GM12878 (cell line): Measurements from ENCODE around the gene RAI14. TPM values are rescaled to one million over a fixed set of nuclear protein-coding genes. Genes with fewer than 3 reads are reported as not detected.

ENCODE experiments used
- ATAC-seq: fragments of 200-7000 bp; cut with Tn5 transposase; 3 replicates; pipeline ENCODE4 v1.9.1; 2020; ENCODE audit warnings: mild to moderate bottlenecking, moderate library complexity
- BruUV-seq: library from RNA; stranded (reverse); fragments of 400-500 nt; replicated peaks from 2 replicates; lab custom pipeline; 2021; lab: Mats Ljungman, UMichigan
- CTCF ChIA-PET: fragments of 300-600 bp; sonication (Branson Sonifier 250); formaldehyde crosslinking; extraction: SDS; loops from one replicate; lab custom pipeline; 2021; ENCODE audit warnings: inconsistent platforms; lab: Yijun Ruan, JAX
- POLR2A ChIA-PET: fragments of 350-600 bp; formaldehyde crosslinking; extraction: SDS; loops from one replicate; lab custom pipeline; 2021; ENCODE audit warnings: inconsistent platforms; lab: Charles Lee
- RAD21 ChIA-PET: fragments of 300-600 bp; sonication (Branson Sonifier 250); formaldehyde crosslinking; loops from one replicate; lab custom pipeline; 2023; ENCODE audit warnings: antibody characterized with exemption; ENCODE audit not compliant: unreplicated experiment; lab: Charles Lee
- SMC1A ChIA-PET: fragments of 300-600 bp; sonication (Branson Sonifier 250); formaldehyde crosslinking; loops from one replicate; lab custom pipeline; 2023; ENCODE audit not compliant: unreplicated experiment, uncharacterized antibody; lab: Charles Lee
- DNase-seq: peaks from one replicate; pipeline ENCODE4 v3.0.0-alpha.2; 2011; ENCODE audit warnings: low read depth, low spot score
- FAIRE-seq: peaks from 3 replicates; lab custom pipeline; 2011; peaks lifted over from hg19 to GRCh38; lab: Jason Lieb, UNC
- H2AFZ ChIP-seq: 2 replicates; pipeline ENCODE4 v1.6.0; 2011; ENCODE audit warnings: low read depth, low read length, control low read depth; ENCODE audit not compliant: control insufficient read depth
- H3K27ac ChIP-seq: 2 replicates; pipeline ENCODE4 v1.5.1; 2011; ENCODE audit warnings: control low read depth; ENCODE audit not compliant: control insufficient read depth, insufficient read depth
- H3K27me3 ChIP-seq, 2 experiments: replicated peaks in 1 of 2; 2 replicates each; pipeline versions ENCODE4 v1.6.0 to v1.6.1; 2011; ENCODE audit warnings: low read length in 1 of 2; ENCODE audit not compliant: control insufficient read depth in 2 of 2, insufficient read depth in 2 of 2
- H3K36me3 ChIP-seq, 2 experiments: 2 replicates each; pipeline ENCODE4 v1.5.1; 2011; ENCODE audit warnings: low read length in 1 of 2; ENCODE audit not compliant: control insufficient read depth in 2 of 2, insufficient read depth in 2 of 2
- H3K4me1 ChIP-seq: 2 replicates; pipeline ENCODE4 v1.6.1; 2011; ENCODE audit warnings: mild to moderate bottlenecking, low read length, moderate library complexity, mixed read lengths; ENCODE audit not compliant: control insufficient read depth, insufficient read depth
- H3K4me2 ChIP-seq: 2 replicates; pipeline ENCODE4 v1.6.0; 2011; ENCODE audit warnings: control low read depth; ENCODE audit not compliant: control insufficient read depth, insufficient read depth
- H3K4me3 ChIP-seq: fragments of 200-600 bp; sonication (generic); 2 replicates; pipeline ENCODE4 v1.5.1; 2016
- H3K79me2 ChIP-seq: 2 replicates; pipeline ENCODE4 v1.6.0; 2011; ENCODE audit warnings: low read length; ENCODE audit not compliant: control insufficient read depth, insufficient read depth
- H3K9ac ChIP-seq: 2 replicates; pipeline ENCODE4 v1.8.0; 2011; ENCODE audit warnings: low read length, control low read depth, mixed read lengths; ENCODE audit not compliant: control insufficient read depth, insufficient read depth
- H3K9me3 ChIP-seq: replicated peaks from 3 replicates; pipeline ENCODE4 v1.5.1; 2011; ENCODE audit warnings: mild to moderate bottlenecking, low read length; ENCODE audit not compliant: control insufficient read depth, insufficient read depth
- H4K20me1 ChIP-seq: 2 replicates; pipeline ENCODE4 v1.6.0; 2011; ENCODE audit not compliant: control insufficient read depth, insufficient read depth
- CHD2 ChIP-seq: IDR thresholded peaks from 2 replicates; pipeline ENCODE4 v1.6.1; 2011; ENCODE audit warnings: low read depth, low read length, improper control_type of control experiment, borderline replicate concordance
- CREB1 ChIP-seq: IDR thresholded peaks from 2 replicates; pipeline ENCODE4 v1.6.1; 2012; ENCODE audit warnings: low read depth, mild to moderate bottlenecking, inconsistent platforms
- EED ChIP-seq: sonication (generic); IDR thresholded peaks from 2 replicates; pipeline ENCODE4 v1.6.1; 2016; ENCODE audit warnings: antibody characterized with exemption, low read depth
- GATAD2B ChIP-seq: fragments of 450-650 bp; conservative IDR thresholded peaks from 2 replicates; pipeline ENCODE4 v1.6.1; 2017; ENCODE audit warnings: low read depth, mild to moderate bottlenecking, moderate library complexity
- HCFC1 ChIP-seq: fragments of 150-350 bp; IDR thresholded peaks from 2 replicates; pipeline ENCODE4 v1.6.1; 2014; ENCODE audit warnings: low read length
- HDGF ChIP-seq: fragments of 450-650 bp; IDR thresholded peaks from 2 replicates; pipeline ENCODE4 v1.6.1; 2016; ENCODE audit warnings: antibody characterized with exemption
- KDM1A ChIP-seq: fragments of 200-600 bp; sonication (generic); IDR thresholded peaks from 2 replicates; pipeline ENCODE4 v1.6.1; 2016; ENCODE audit warnings: borderline replicate concordance
- MTA2 ChIP-seq: fragments of 450-650 bp; IDR thresholded peaks from 2 replicates; pipeline ENCODE4 v1.6.1; 2016; ENCODE audit warnings: low read depth, mild to moderate bottlenecking, moderate library complexity
- NBN ChIP-seq: fragments of 450-650 bp; IDR thresholded peaks from 2 replicates; pipeline ENCODE4 v1.6.1; 2016
- PRDM15 ChIP-seq: fragments of 450-650 bp; formaldehyde crosslinking; IDR thresholded peaks from 2 replicates; pipeline ENCODE4 v1.4.0; 2020; ENCODE audit warnings: mild to moderate bottlenecking, moderate library complexity
- RELA ChIP-seq: fragments of 450-650 bp; IDR thresholded peaks from 2 replicates; pipeline ENCODE4 v1.8.0; 2014; ENCODE audit warnings: borderline replicate concordance; ENCODE audit not compliant: partially characterized antibody
- SMAD1 ChIP-seq: fragments of 450-650 bp; IDR thresholded peaks from 2 replicates; pipeline ENCODE4 v1.6.1; 2018; ENCODE audit warnings: mild to moderate bottlenecking, low read depth; ENCODE audit not compliant: partially characterized antibody
- ZBED1 ChIP-seq: IDR thresholded peaks from 2 replicates; pipeline ENCODE4 v1.6.1; 2016; ENCODE audit warnings: borderline replicate concordance
- ZNF687 ChIP-seq: fragments of 450-650 bp; IDR thresholded peaks from 2 replicates; pipeline ENCODE4 v1.6.1; 2017; ENCODE audit warnings: mild to moderate bottlenecking, moderate library complexity
- WGBS: methylation state at CpG from one replicate; pipeline ENCODE4 v1.1.6; 2016; ENCODE audit warnings: low lambda C conversion rate; ENCODE audit not compliant: insufficient replicate concordance, insufficient coverage; ENCODE audit errors: missing lambda C conversion rate; 5-methylcytosine and 5-hydroxymethylcytosine counted together
- in situ Hi-C: fragments of 300-500 bp; cut with MboI; formaldehyde crosslinking; loops from 9 replicates; pipeline ENCODE4 v1.14.3; 2018; ENCODE audit warnings: mixed read lengths
- intact Hi-C: fragments of 100-400 bp; cut with micrococcal nuclease; formaldehyde crosslinking; loops from one replicate; pipeline ENCODE4 v1.14.2; 2022; ENCODE audit not compliant: unreplicated experiment
- polyA plus RNA-seq, 11 experiments: library from polyadenylated mRNA; depleted of rRNA in 4 of 11; unstranded in 6 of 11; stranded (reverse) in 5 of 11; fragments of >200 nt; fragmentation: Nextera tagmentation in 4 of 11; fragmentation: Illumina TruSeq in 1 of 11; extraction: Ambion mirVana in 4 of 11; extraction: Trizol in 1 of 11; gene quantifications; 1 replicate in 1 of 11; 2 replicates in 10 of 11; pipeline versions ENCODE4 v1.2.1 to v1.2.3, GENCODE V29; 2011 to 2016; ENCODE audit warnings: inconsistent platforms in 2 of 11, missing spikeins in 2 of 11, low read depth in 1 of 11
- total RNA-seq, 4 experiments: library from RNA; depleted of rRNA in 3 of 4; stranded (reverse); fragments of >200 nt in 3 of 4; fragmentation: Illumina TruSeq in 1 of 4; extraction: Trizol in 1 of 4; gene quantifications; 2 replicates each; pipeline versions ENCODE4 v1.2.1 to v1.2.3, GENCODE V29; 2013 to 2021

Gene RAI14
- total and polyA plus RNA-seq, 10 of the 15 experiments (the other 5 are each of a cell fraction or from before 2014, with no cell fraction given), result 0.18 to 4.6 (median 1.9) TPM

- DNase-seq, result no peak
- BruUV-seq, result no TSS peak
- Histone ChIP-seq H3K79me2 (no peaks in the 10 kb centered on the region), H3K4me3 (no peak overlapping the region), H3K27ac (no peak overlapping the region), H2AFZ (no peak overlapping the region), H3K9me3 (no peaks in the 10 kb centered on the region), H4K20me1 (no peaks in the 10 kb centered on the region)
- no peak for FAIRE-seq
- in situ Hi-C loops, result no loop called here
- POLR2A ChIA-PET, result interaction anchor here (0.6 kb wide), 1 partner anchor 23 kb away, joined by 3 read pairs; no protein-coding TSS in a partner anchor
- TF ChIP-seq HDGF (no peak), NBN (no peak), SMAD1 (no peak), KDM1A (no peak), CHD2 (no peak), HCFC1 (no peak), RELA (no peak), MTA2 (no peak), CREB1 (no peak), ZBED1 (no peak), ZNF687 (no peak), PRDM15 (CRISPR knock-in tag) (no peak), EED (no peak), GATAD2B (no peak)
- TF ChIP-seq, all 136 proteins: peak for 0
- H3K27me3 ChIP-seq, result no peaks in the 10 kb centered on the region
- no peak overlapping the region for H3K4me2 ChIP-seq
- no peak overlapping the region for H3K9ac ChIP-seq
- no peak for ATAC-seq
- no peaks in the 10 kb centered on the region for H3K4me1 ChIP-seq
- RAD21 ChIA-PET, result no interaction called here
- H3K36me3 ChIP-seq, result no peaks in the 10 kb centered on the region
- SMC1A ChIA-PET, result interaction anchor here (0.9 to 1.2 kb wide), 2 partner anchors 9 to 25 kb away, joined by 3 to 4 read pairs; no protein-coding TSS in a partner anchor
- CTCF ChIA-PET, result no interaction called here
- intact Hi-C loops, result no loop called here
- 58% methylated on average over 4 of the region's 4 CpGs for WGBS
Measured at GRCh38 chr5:34844999-34845398, 188.9 kb downstream of the RAI14 start.
